ENCODE results near the gene IRF2BP1. TPM values are rescaled to one million over a fixed set of nuclear protein-coding genes. Genes with fewer than 3 reads are reported as not detected.

The IRF2BP1 gene
- total RNA-seq, 1 experiment from 2014 or later, result 21.1 TPM

DNA sequence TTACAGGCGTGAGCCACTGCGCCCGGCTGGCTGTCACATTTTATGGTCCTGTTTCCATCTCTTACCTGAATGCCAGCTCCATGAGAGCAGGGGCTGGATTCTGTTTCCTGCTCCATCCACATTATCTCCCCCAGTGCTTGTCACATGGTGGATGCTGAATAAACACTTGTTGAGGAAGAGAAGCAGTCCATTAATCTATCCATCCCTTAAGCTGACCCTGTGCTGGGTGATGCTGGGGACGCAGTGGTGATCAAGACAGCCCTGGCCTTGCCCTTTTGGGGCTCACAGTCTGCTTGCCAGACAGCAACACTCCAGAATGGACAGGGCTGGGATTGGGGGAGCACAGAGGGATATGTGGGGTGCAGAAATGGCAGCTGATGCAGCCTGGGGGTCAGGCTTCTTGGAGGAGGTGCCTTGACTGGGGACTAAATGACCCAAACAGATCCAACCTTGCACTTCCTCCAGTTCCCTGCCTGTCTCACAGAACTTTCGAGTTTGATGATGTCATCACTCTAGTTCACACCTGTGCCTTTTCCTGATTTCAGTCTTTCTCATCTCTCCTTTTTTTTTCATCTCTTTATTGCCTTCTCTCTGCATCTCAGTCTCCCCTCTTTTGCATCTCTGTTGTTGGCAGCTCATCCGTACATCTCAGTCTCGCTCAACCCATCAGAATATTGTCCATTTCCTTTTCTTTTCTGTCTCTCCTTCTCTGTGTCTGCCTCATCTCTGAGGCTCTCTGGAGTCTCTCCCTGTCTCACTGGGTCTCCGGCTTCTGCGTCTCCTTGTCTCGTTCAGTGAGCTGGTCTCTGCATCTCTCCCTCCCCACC lies 4.6 kb downstream of the IRF2BP1 start:
- H4K20me1 ChIP-seq (ENCODE audit: insufficient read depth, low read depth, low read length), result peaks cover 21% of the 10 kb centered on the region; the same call in 1 of the 2 replicates
- peaks cover 23% of the 10 kb centered on the region for H3K4me1 ChIP-seq (ENCODE audit: low read length)
- H3K27me3 ChIP-seq (ENCODE audit: low read length), result no peaks in the 10 kb centered on the region
- no peaks in the 10 kb centered on the region for H3K9me2 ChIP-seq (replicated peaks; ENCODE audit: insufficient read depth, low read length)
- no peak overlapping the region for H2AFZ ChIP-seq (ENCODE audit: low read length)
- no peak overlapping the region for H3K27ac ChIP-seq (ENCODE audit: low read length)
- H3K79me2 ChIP-seq (ENCODE audit: low read length), result peaks cover 18% of the 10 kb centered on the region
- no peak overlapping the region for H3K9ac ChIP-seq (ENCODE audit: low read length)
- no peaks in the 10 kb centered on the region; the same call in 1 of the 2 replicates for H3K36me3 ChIP-seq (ENCODE audit: insufficient read depth, low read length)
- DNase-seq, result no peak
- H3K4me3 ChIP-seq (ENCODE audit: low read length), result no peak overlapping the region
- H3K9me3 ChIP-seq (ENCODE audit: low read length), result no peaks in the 10 kb centered on the region
- no peak overlapping the region for H3K4me2 ChIP-seq (ENCODE audit: low read depth, low read length, poor library complexity, severe bottlenecking)

DNA sequence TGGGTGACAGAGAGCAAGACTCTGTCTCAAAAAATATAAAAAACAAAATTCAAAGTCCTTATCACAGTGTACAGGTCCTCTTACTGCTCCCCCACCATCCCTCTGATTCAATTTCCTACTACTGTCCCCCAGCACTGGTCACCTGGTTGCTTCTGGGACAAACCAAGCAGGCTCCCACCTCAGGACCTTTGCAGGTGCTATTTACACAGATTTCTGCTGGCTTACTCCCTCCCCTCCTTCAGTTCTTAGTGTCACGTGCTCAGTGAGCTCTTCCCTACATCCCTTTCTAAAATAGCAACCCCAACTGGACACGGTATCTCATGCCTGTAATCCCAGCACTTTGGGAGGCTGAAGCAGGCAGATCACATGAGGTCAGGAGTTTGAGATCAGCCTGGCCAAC lies 6.0 kb downstream of the IRF2BP1 start:
- Histone ChIP-seq H4K20me1 (ENCODE audit: insufficient read depth, low read depth, low read length) (peaks cover 17% of the 10 kb centered on the region; the same call in 1 of the 2 replicates), H3K27me3 (ENCODE audit: low read length) (no peaks in the 10 kb centered on the region), H3K79me2 (ENCODE audit: low read length) (peaks cover 11% of the 10 kb centered on the region), H3K4me1 (ENCODE audit: low read length) (peaks cover 18% of the 10 kb centered on the region), H3K9ac (ENCODE audit: low read length) (no peak overlapping the region), H3K27ac (ENCODE audit: low read length) (no peak overlapping the region), H3K36me3 (ENCODE audit: insufficient read depth, low read length) (no peaks in the 10 kb centered on the region; the same call in 1 of the 2 replicates), H3K4me2 (ENCODE audit: low read depth, low read length, poor library complexity, severe bottlenecking) (no peak overlapping the region), H3K4me3 (ENCODE audit: low read length) (no peak overlapping the region), H3K9me2 (replicated peaks; ENCODE audit: insufficient read depth, low read length) (no peaks in the 10 kb centered on the region), H2AFZ (ENCODE audit: low read length) (no peak overlapping the region), H3K9me3 (ENCODE audit: low read length) (no peaks in the 10 kb centered on the region)
- no peak for DNase-seq

DNA sequence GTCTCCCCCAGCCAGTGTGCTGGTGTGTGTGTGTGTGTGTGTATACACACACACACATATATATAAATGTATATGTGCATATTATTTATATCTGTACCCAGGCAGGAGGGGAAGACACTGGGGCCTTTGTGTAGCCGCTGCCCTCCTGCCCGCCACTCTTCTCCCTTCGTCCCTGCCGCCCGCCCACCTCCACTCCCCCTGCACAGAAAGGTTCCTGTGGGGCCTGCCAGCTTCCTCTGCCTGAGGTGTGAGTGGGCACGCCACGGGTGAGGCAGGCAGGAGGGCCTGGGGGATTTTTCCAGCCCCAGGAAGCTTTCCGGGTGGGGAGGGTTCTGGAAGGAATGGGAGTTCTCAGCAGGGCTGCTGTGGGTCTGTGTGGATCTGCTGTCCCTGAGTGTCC lies 6.9 kb downstream of the IRF2BP1 start:
- Histone ChIP-seq H4K20me1 (ENCODE audit: insufficient read depth, low read depth, low read length) (peaks cover 15% of the 10 kb centered on the region; the same call in 1 of the 2 replicates), H3K36me3 (ENCODE audit: insufficient read depth, low read length) (no peaks in the 10 kb centered on the region; the same call in 1 of the 2 replicates), H3K27ac (ENCODE audit: low read length) (no peak overlapping the region), H3K9me3 (ENCODE audit: low read length) (no peaks in the 10 kb centered on the region), H3K9me2 (replicated peaks; ENCODE audit: insufficient read depth, low read length) (no peaks in the 10 kb centered on the region), H3K9ac (ENCODE audit: low read length) (no peak overlapping the region), H3K4me3 (ENCODE audit: low read length) (no peak overlapping the region), H2AFZ (ENCODE audit: low read length) (no peak overlapping the region), H3K27me3 (ENCODE audit: low read length) (no peaks in the 10 kb centered on the region), H3K4me2 (ENCODE audit: low read depth, low read length, poor library complexity, severe bottlenecking) (no peak overlapping the region), H3K4me1 (ENCODE audit: low read length) (peaks cover 8% of the 10 kb centered on the region), H3K79me2 (ENCODE audit: low read length) (0 out of 2 replicates have a peak, but pooled peaks cover 3% of the 10 kb centered on the region)
- no peak for DNase-seq

GRCh38 chr19:45878043-45878794 lies 7.7 kb downstream of the IRF2BP1 start:
- peaks cover 11% of the 10 kb centered on the region; the same call in 1 of the 2 replicates for H4K20me1 ChIP-seq (ENCODE audit: insufficient read depth, low read depth, low read length)
- no peak overlapping the region for H3K9ac ChIP-seq (ENCODE audit: low read length)
- H3K27me3 ChIP-seq (ENCODE audit: low read length), result no peaks in the 10 kb centered on the region
- H3K79me2 ChIP-seq (ENCODE audit: low read length), result no peaks in the 10 kb centered on the region
- no peaks in the 10 kb centered on the region for H3K9me2 ChIP-seq (replicated peaks; ENCODE audit: insufficient read depth, low read length)
- H3K27ac ChIP-seq (ENCODE audit: low read length), result no peak overlapping the region
- H3K36me3 ChIP-seq (ENCODE audit: insufficient read depth, low read length), result no peaks in the 10 kb centered on the region; the same call in 1 of the 2 replicates
- DNase-seq, result no peak
- H2AFZ ChIP-seq (ENCODE audit: low read length), result no peak overlapping the region
- no peak overlapping the region for H3K4me2 ChIP-seq (ENCODE audit: low read depth, low read length, poor library complexity, severe bottlenecking)
- H3K4me1 ChIP-seq (ENCODE audit: low read length), result peaks cover 3% of the 10 kb centered on the region; the same call in 1 of the 2 replicates
- no peaks in the 10 kb centered on the region for H3K9me3 ChIP-seq (ENCODE audit: low read length)
- H3K4me3 ChIP-seq (ENCODE audit: low read length), result no peak overlapping the region

- no peak overlapping the region for H3K9ac ChIP-seq (ENCODE audit: low read length)
- no peak overlapping the region for H3K27ac ChIP-seq (ENCODE audit: low read length)
- H3K4me1 ChIP-seq (ENCODE audit: low read length), result no peaks in the 10 kb centered on the region
- H3K4me2 ChIP-seq (ENCODE audit: low read depth, low read length, poor library complexity, severe bottlenecking), result no peak overlapping the region
- H3K9me3 ChIP-seq (ENCODE audit: low read length), result no peaks in the 10 kb centered on the region
- no peak for DNase-seq
- H3K79me2 ChIP-seq (ENCODE audit: low read length), result no peaks in the 10 kb centered on the region
- H3K9me2 ChIP-seq (replicated peaks; ENCODE audit: insufficient read depth, low read length), result no peaks in the 10 kb centered on the region
- no peak overlapping the region for H3K4me3 ChIP-seq (ENCODE audit: low read length)
- H3K27me3 ChIP-seq (ENCODE audit: low read length), result no peaks in the 10 kb centered on the region
- H3K36me3 ChIP-seq (ENCODE audit: insufficient read depth, low read length), result no peaks in the 10 kb centered on the region
- H4K20me1 ChIP-seq (ENCODE audit: insufficient read depth, low read depth, low read length), result no peaks in the 10 kb centered on the region; the same call in 1 of the 2 replicates
- peak overlapping the region; percentile 50; the same call in 1 of the 2 replicates for H2AFZ ChIP-seq (ENCODE audit: low read length)
These were observed 9.3 kb downstream of the IRF2BP1 start for GRCh38 chr19:45876411-45877197.

DNA sequence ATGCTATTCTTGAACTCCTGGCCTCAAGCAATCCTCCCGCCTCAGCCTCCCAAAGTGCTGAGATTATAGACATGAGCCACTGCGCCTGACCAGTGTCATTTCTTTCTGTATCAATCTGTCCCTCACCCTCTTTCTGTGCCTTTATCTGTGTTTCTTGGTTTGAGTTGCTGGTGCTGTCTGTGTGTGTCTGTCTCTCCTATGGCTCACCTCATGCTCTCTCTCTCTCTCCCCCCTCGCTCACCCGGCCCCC lies 9.9 kb downstream of the IRF2BP1 start:
- Histone ChIP-seq H3K79me2 (ENCODE audit: low read length) (no peaks in the 10 kb centered on the region), H3K4me1 (ENCODE audit: low read length) (no peaks in the 10 kb centered on the region), H2AFZ (ENCODE audit: low read length) (peak overlapping the region; percentile 50; the same call in 1 of the 2 replicates), H3K27ac (ENCODE audit: low read length) (no peak overlapping the region), H3K36me3 (ENCODE audit: insufficient read depth, low read length) (no peaks in the 10 kb centered on the region), H3K4me2 (ENCODE audit: low read depth, low read length, poor library complexity, severe bottlenecking) (no peak overlapping the region), H4K20me1 (ENCODE audit: insufficient read depth, low read depth, low read length) (no peaks in the 10 kb centered on the region), H3K9ac (ENCODE audit: low read length) (no peak overlapping the region), H3K4me3 (ENCODE audit: low read length) (no peak overlapping the region), H3K9me2 (replicated peaks; ENCODE audit: insufficient read depth, low read length) (no peaks in the 10 kb centered on the region), H3K27me3 (ENCODE audit: low read length) (no peaks in the 10 kb centered on the region), H3K9me3 (ENCODE audit: low read length) (no peaks in the 10 kb centered on the region)
- no peak for DNase-seq

DNA sequence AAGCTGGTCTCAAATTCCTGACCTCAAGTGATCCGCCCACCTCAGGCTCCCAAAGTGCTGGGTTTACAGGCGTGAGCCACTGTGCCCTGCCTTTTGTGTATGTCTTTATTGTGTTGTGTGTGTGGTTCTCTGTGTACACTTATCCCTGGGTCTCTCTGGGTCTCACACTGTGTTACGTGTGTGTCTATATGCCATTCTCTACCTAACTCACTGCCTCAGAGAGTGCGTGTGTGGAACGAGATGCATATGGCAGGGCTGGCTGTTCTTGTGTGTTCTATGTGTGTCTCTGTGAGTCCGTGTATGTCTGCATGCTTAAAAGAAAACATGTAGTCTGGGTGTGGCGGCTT lies 11.3 kb downstream of the IRF2BP1 start:
- no peak overlapping the region for H2AFZ ChIP-seq (ENCODE audit: low read length)
- no peaks in the 10 kb centered on the region for H3K27me3 ChIP-seq (ENCODE audit: low read length)
- H3K9me3 ChIP-seq (ENCODE audit: low read length), result no peaks in the 10 kb centered on the region
- no peaks in the 10 kb centered on the region for H3K79me2 ChIP-seq (ENCODE audit: low read length)
- H3K27ac ChIP-seq (ENCODE audit: low read length), result no peak overlapping the region
- no peaks in the 10 kb centered on the region for H3K9me2 ChIP-seq (replicated peaks; ENCODE audit: insufficient read depth, low read length)
- H3K36me3 ChIP-seq (ENCODE audit: insufficient read depth, low read length), result no peaks in the 10 kb centered on the region
- H3K4me2 ChIP-seq (ENCODE audit: low read depth, low read length, poor library complexity, severe bottlenecking), result no peak overlapping the region
- no peaks in the 10 kb centered on the region for H4K20me1 ChIP-seq (ENCODE audit: insufficient read depth, low read depth, low read length)
- no peak overlapping the region for H3K4me3 ChIP-seq (ENCODE audit: low read length)
- no peaks in the 10 kb centered on the region for H3K4me1 ChIP-seq (ENCODE audit: low read length)
- no peak for DNase-seq
- H3K9ac ChIP-seq (ENCODE audit: low read length), result no peak overlapping the region
